H9 (cell line): ENCODE results near the gene CHPF. TPM values are rescaled to one million over a fixed set of nuclear protein-coding genes. Genes with fewer than 3 reads are reported as not detected.

Experiments
- DNase-seq: peaks from one replicate; pipeline ENCODE4 v3.0.0-alpha.2; 2017
- H2AFZ ChIP-seq: one replicate; pipeline ENCODE4 v1.6.1; 2013; ENCODE audit warnings: mild to moderate bottlenecking, low read length, control low read depth, moderate library complexity
- H2AK5ac ChIP-seq: 2 replicates; pipeline ENCODE4 v1.6.1; 2013; ENCODE audit warnings: low read length, control low read depth, mixed read lengths; ENCODE audit not compliant: insufficient read length
- H2BK120ac ChIP-seq: one replicate; pipeline ENCODE4 v1.6.1; 2013; ENCODE audit warnings: low read depth, mild to moderate bottlenecking, low read length, control low read depth, inconsistent platforms; ENCODE audit not compliant: poor library complexity, severe bottlenecking
- H2BK12ac ChIP-seq: 2 replicates; pipeline ENCODE4 v1.6.1; 2013; ENCODE audit warnings: low read length, control low read depth, mixed read lengths, low read depth; ENCODE audit not compliant: insufficient read length
- H2BK15ac ChIP-seq: 2 replicates; pipeline ENCODE4 v1.6.1; 2013; ENCODE audit warnings: low read depth, low read length, control low read depth
- H2BK20ac ChIP-seq: one replicate; pipeline ENCODE4 v1.6.1; 2013; ENCODE audit warnings: low read depth, mild to moderate bottlenecking, low read length, control low read depth, inconsistent platforms; ENCODE audit not compliant: poor library complexity, severe bottlenecking
- H2BK5ac ChIP-seq: 2 replicates; pipeline ENCODE4 v1.6.1; 2013; ENCODE audit warnings: low read length, control low read depth, mixed read lengths; ENCODE audit not compliant: insufficient read length
- H3K14ac ChIP-seq: 2 replicates; pipeline ENCODE4 v1.6.1; 2013; ENCODE audit warnings: low read length, control low read depth; ENCODE audit not compliant: insufficient read depth
- H3K18ac ChIP-seq: 2 replicates; pipeline ENCODE4 v1.6.1; 2013; ENCODE audit warnings: low read depth, mild to moderate bottlenecking, mixed read lengths, low read length, control low read depth; ENCODE audit not compliant: insufficient read length
- H3K23ac ChIP-seq: 2 replicates; pipeline ENCODE4 v1.6.1; 2013; ENCODE audit warnings: low read length, control low read depth, mixed read lengths, low read depth; ENCODE audit not compliant: insufficient read length
- H3K23me2 ChIP-seq: 2 replicates; pipeline ENCODE4 v1.6.1; 2013; ENCODE audit warnings: low read depth, mild to moderate bottlenecking, mixed read lengths, low read length, control low read depth; ENCODE audit not compliant: insufficient read length, poor library complexity, severe bottlenecking
- H3K27ac ChIP-seq: 2 replicates; pipeline ENCODE4 v1.5.1; 2013; ENCODE audit warnings: low read length, control low read depth, mixed read lengths, low read depth; ENCODE audit not compliant: insufficient read length
- H3K27me3 ChIP-seq: 2 replicates; pipeline ENCODE4 v1.6.1; 2013; ENCODE audit warnings: low read length, control low read depth, inconsistent platforms; ENCODE audit not compliant: insufficient read depth
- H3K4ac ChIP-seq: 2 replicates; pipeline ENCODE4 v1.6.1; 2013; ENCODE audit warnings: low read depth, mild to moderate bottlenecking, control low read depth, inconsistent platforms, low read length, moderate library complexity
- H3K4me1 ChIP-seq: 2 replicates; pipeline ENCODE4 v1.6.1; 2013; ENCODE audit warnings: low read length, control low read depth, inconsistent platforms; ENCODE audit not compliant: insufficient read depth
- H3K4me2 ChIP-seq: 2 replicates; pipeline ENCODE4 v1.6.1; 2013; ENCODE audit warnings: low read length, control low read depth, mixed read lengths; ENCODE audit not compliant: insufficient read length, insufficient read depth
- H3K56ac ChIP-seq: 2 replicates; pipeline ENCODE4 v1.6.1; 2013; ENCODE audit warnings: low read depth, mild to moderate bottlenecking, mixed read lengths, low read length, control low read depth; ENCODE audit not compliant: insufficient read length
- H3K79me1 ChIP-seq: 2 replicates; pipeline ENCODE4 v1.6.1; 2013; ENCODE audit warnings: low read depth, mild to moderate bottlenecking, moderate library complexity, low read length, control low read depth, inconsistent platforms; ENCODE audit not compliant: insufficient read depth, poor library complexity, severe bottlenecking
- H3K79me2 ChIP-seq: 2 replicates; pipeline ENCODE4 v1.6.1; 2013; ENCODE audit warnings: low read length, control low read depth, inconsistent platforms; ENCODE audit not compliant: insufficient read depth
- H3K9ac ChIP-seq: 2 replicates; pipeline ENCODE4 v1.6.1; 2013; ENCODE audit warnings: low read length, control low read depth, mixed read lengths; ENCODE audit not compliant: insufficient read length; ENCODE audit errors: extremely low read depth
- H3K9me3 ChIP-seq: one replicate; pipeline ENCODE4 v1.6.1; 2013; ENCODE audit warnings: low read depth, low read length, inconsistent platforms; ENCODE audit not compliant: control insufficient read depth
- H3T11ph ChIP-seq: one replicate; pipeline ENCODE4 v1.6.1; 2013; ENCODE audit warnings: mild to moderate bottlenecking, low read length, control low read depth, inconsistent platforms
- H4K20me1 ChIP-seq: one replicate; pipeline ENCODE4 v1.6.1; 2013; ENCODE audit not compliant: control insufficient read depth, insufficient read length, insufficient read depth
- H4K5ac ChIP-seq: 2 replicates; pipeline ENCODE4 v1.6.1; 2013; ENCODE audit warnings: low read depth, mild to moderate bottlenecking, mixed read lengths, low read length, control low read depth; ENCODE audit not compliant: insufficient read length
- H4K8ac ChIP-seq: replicated peaks from 2 replicates; pipeline ENCODE4 v1.6.1; 2013; ENCODE audit warnings: low read length, control low read depth, mixed read lengths, low read depth; ENCODE audit not compliant: insufficient read length
- H4K91ac ChIP-seq: 2 replicates; pipeline ENCODE4 v1.6.1; 2013; ENCODE audit warnings: low read depth, mild to moderate bottlenecking, moderate library complexity, mixed read lengths, low read length, control low read depth; ENCODE audit not compliant: insufficient read length
- H3K27ac Mint-ChIP-seq, 3 experiments: 2 replicates in 2 of 3; 3 replicates in 1 of 3; pipeline ENCODE4 v1.8.0; 2020 to 2021; ENCODE audit warnings: mixed read lengths in 3 of 3, mild to moderate bottlenecking in 1 of 3, moderate library complexity in 1 of 3
- H3K27me3 Mint-ChIP-seq: 2 replicates; pipeline ENCODE4 v1.8.0; 2021; ENCODE audit warnings: low read depth, mild to moderate bottlenecking, moderate library complexity, mixed read lengths
- H3K36me3 Mint-ChIP-seq, 3 experiments: 2 replicates in 2 of 3; 3 replicates in 1 of 3; pipeline ENCODE4 v1.8.0; 2020 to 2021; ENCODE audit warnings: low read depth in 3 of 3, mixed read lengths in 3 of 3; ENCODE audit not compliant: insufficient read depth in 1 of 3
- H3K4me1 Mint-ChIP-seq, 2 experiments: 2 replicates each; pipeline ENCODE4 v1.8.0; 2020; ENCODE audit warnings: mixed read lengths in 2 of 2
- H3K4me3 Mint-ChIP-seq, 2 experiments: 2 replicates in 1 of 2; 3 replicates in 1 of 2; pipeline ENCODE4 v1.8.0; 2020 to 2021; ENCODE audit warnings: mild to moderate bottlenecking in 2 of 2, mixed read lengths in 2 of 2, moderate library complexity in 1 of 2
- H3K9me3 Mint-ChIP-seq, 2 experiments: 2 replicates in 1 of 2; 3 replicates in 1 of 2; pipeline ENCODE4 v1.8.0; 2020; ENCODE audit warnings: mild to moderate bottlenecking in 2 of 2, mixed read lengths in 2 of 2, moderate library complexity in 1 of 2
- WGBS: extraction: QIAGEN DNeasy Blood & Tissue Kit; methylation state at CpG from one replicate; pipeline ENCODE4 v1.1.7; 2013; ENCODE audit warnings: missing lambda C conversion rate, low lambda C conversion rate, mixed read lengths; ENCODE audit not compliant: insufficient read length; ENCODE audit errors: extremely low coverage; 5-methylcytosine and 5-hydroxymethylcytosine counted together
- total RNA-seq: library from RNA; stranded (reverse); gene quantifications from 2 replicates; pipeline ENCODE4 v1.2.1, GENCODE V29; 2021
- TF ChIP-seq, protein P1 (sequence below): fragments of 200-600 bp; sonication (generic); conservative IDR thresholded peaks from 3 replicates; pipeline ENCODE4 v1.8.0; 2021; ENCODE audit warnings: antibody characterized with exemption, mild to moderate bottlenecking

CHPF gene
- total RNA-seq, 1 experiment from 2014 or later = 46.5 TPM

DNA sequence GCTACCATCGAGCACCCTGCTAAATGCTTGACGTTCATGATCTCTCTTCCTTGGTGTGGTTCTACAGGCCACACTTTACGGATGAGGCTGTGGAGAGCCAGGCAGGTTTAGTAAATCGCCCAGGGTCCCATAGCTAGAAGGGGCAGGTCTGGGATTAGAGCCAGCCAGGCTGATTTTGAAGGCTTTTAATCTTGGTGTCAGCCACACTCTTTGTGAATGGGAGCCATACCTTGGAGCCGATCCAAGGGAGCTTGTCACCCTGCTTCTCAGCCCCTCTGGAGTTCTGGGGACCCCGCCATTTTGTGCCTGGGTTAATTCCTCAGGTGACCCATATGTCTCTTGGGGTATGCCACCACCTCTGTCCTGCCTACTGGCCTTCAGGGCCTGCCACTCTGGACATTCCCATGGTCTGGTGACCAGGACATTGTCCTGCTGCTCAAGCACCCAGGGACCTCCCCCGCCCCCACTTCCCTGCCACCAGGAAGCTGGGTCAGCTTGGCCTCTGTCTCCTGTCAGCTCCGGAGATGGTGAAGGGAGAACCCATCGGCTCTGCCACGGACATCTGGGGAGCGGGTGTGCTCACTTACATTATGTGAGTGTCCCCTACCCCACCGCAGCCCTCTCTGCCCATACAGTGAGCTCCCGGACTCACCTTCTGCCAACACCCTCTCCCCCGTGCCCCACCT lies 52.2 kb downstream of the CHPF start:
- no peaks in the 10 kb centered on the region for H3K79me2 ChIP-seq
- WGBS = no CpG with 5 or more reads among the region's 14 CpGs

More for the DNA sequence above, 52.2 kb downstream of the CHPF start:
- H3K4me3 Mint-ChIP-seq = peak overlapping the region in 1 of 2 experiments; percentile 32; a peak in 1 of 5 replicates
- H2BK12ac ChIP-seq = no peak overlapping the region
- H4K91ac ChIP-seq = no peak overlapping the region
- no peak overlapping the region for H3K27ac ChIP-seq
- peaks cover 55% of the 10 kb centered on the region for H3K27me3 Mint-ChIP-seq
- H2BK120ac ChIP-seq = no peak overlapping the region
- H2BK5ac ChIP-seq = no peak overlapping the region
- no peaks in the 10 kb centered on the region for H3K36me3 Mint-ChIP-seq
- H3K27me3 ChIP-seq = peaks cover 4% of the 10 kb centered on the region; the same call in 1 of the 2 replicates
- H2AFZ ChIP-seq = no peak overlapping the region
- no peak overlapping the region for H3K4me2 ChIP-seq
- peaks cover 2% of the 10 kb centered on the region for H3K4me1 ChIP-seq
- H4K5ac ChIP-seq = no peak overlapping the region
- H3K4me1 Mint-ChIP-seq = peaks cover 23 to 43% of the 10 kb centered on the region in 2 experiments
- H3K9ac ChIP-seq = no peak overlapping the region
- H3K18ac ChIP-seq = no peak overlapping the region
- H3K4ac ChIP-seq = no peak overlapping the region
- no peak overlapping the region for H3T11ph ChIP-seq
- H2BK20ac ChIP-seq = no peak overlapping the region
- no peaks in the 10 kb centered on the region for H4K20me1 ChIP-seq
- no peak overlapping the region for H3K56ac ChIP-seq
- H3K23ac ChIP-seq = no peak overlapping the region
- H2BK15ac ChIP-seq = no peak overlapping the region
- H3K23me2 ChIP-seq = peaks cover under 1% of the 10 kb centered on the region
- H2AK5ac ChIP-seq = no peak overlapping the region
- H3K9me3 Mint-ChIP-seq = no peaks in the 10 kb centered on the region; a peak in 1 of 5 replicates
- no peak overlapping the region for H3K14ac ChIP-seq
- H3K27ac Mint-ChIP-seq = no peak overlapping the region; a peak in 1 of 7 replicates
- no peak for DNase-seq
- no peak overlapping the region for H4K8ac ChIP-seq
- TF ChIP-seq, protein P1, sequence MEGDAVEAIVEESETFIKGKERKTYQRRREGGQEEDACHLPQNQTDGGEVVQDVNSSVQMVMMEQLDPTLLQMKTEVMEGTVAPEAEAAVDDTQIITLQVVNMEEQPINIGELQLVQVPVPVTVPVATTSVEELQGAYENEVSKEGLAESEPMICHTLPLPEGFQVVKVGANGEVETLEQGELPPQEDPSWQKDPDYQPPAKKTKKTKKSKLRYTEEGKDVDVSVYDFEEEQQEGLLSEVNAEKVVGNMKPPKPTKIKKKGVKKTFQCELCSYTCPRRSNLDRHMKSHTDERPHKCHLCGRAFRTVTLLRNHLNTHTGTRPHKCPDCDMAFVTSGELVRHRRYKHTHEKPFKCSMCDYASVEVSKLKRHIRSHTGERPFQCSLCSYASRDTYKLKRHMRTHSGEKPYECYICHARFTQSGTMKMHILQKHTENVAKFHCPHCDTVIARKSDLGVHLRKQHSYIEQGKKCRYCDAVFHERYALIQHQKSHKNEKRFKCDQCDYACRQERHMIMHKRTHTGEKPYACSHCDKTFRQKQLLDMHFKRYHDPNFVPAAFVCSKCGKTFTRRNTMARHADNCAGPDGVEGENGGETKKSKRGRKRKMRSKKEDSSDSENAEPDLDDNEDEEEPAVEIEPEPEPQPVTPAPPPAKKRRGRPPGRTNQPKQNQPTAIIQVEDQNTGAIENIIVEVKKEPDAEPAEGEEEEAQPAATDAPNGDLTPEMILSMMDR = no peak
- H3K9me3 ChIP-seq = no peaks in the 10 kb centered on the region
- H3K79me1 ChIP-seq = no peaks in the 10 kb centered on the region
